IPS-NIHi7 (cell line): Measurements from ENCODE around the gene BOK.

Experiments
- DNase-seq: peaks from one replicate; pipeline ENCODE4 v3.0.0; 2012; ENCODE audit warnings: mixed read lengths; ENCODE audit errors: extremely low spot score

Gene BOK

GRCh38 chr2:241619597-241620418 is 61.3 kb downstream of the BOK start:
- no peak for DNase-seq

- no peak for DNase-seq
These were observed 61.8 kb downstream of the BOK start for GRCh38 chr2:241620419-241620769.
